GM19193 (cell line): ENCODE data around the gene M1AP.

ENCODE experiments used
- POLR2A ChIP-seq: IDR thresholded peaks from 4 replicates; pipeline ENCODE4 v1.6.1; 2011; ENCODE audit not compliant: insufficient read depth, insufficient read length; ENCODE audit errors: extremely low read depth

M1AP gene

GRCh38 chr2:74625658-74626425, 22.3 kb downstream of the M1AP start:
- TF ChIP-seq POLR2A = no peak

GRCh38 chr2:74620671-74621070, 27.5 kb downstream of the M1AP start:
- no peak for TF ChIP-seq POLR2A

GRCh38 chr2:74619651-74620297, 28.4 kb downstream of the M1AP start:
- TF ChIP-seq POLR2A = no peak

- no peak for TF ChIP-seq POLR2A
Measured at GRCh38 chr2:74618410-74619083, 29.6 kb downstream of the M1AP start.

GRCh38 chr2:74617122-74617521, 31.0 kb downstream of the M1AP start:
- no peak for TF ChIP-seq POLR2A

GRCh38 chr2:74606927-74607326, 41.2 kb downstream of the M1AP start:
- TF ChIP-seq POLR2A = no peak

- no peak for TF ChIP-seq POLR2A
Measured at GRCh38 chr2:74603282-74604000, 44.7 kb downstream of the M1AP start.

GRCh38 chr2:74602586-74603281, 45.4 kb downstream of the M1AP start:
- TF ChIP-seq POLR2A = no peak

GRCh38 chr2:74599676-74600075, 48.5 kb downstream of the M1AP start:
- TF ChIP-seq POLR2A = no peak

- TF ChIP-seq POLR2A = no peak
Measured at GRCh38 chr2:74597410-74597809, 50.7 kb downstream of the M1AP start.

GRCh38 chr2:74596584-74596983, 51.5 kb downstream of the M1AP start:
- TF ChIP-seq POLR2A = no peak

GRCh38 chr2:74593826-74594772, 54.0 kb downstream of the M1AP start:
- no peak for TF ChIP-seq POLR2A

- TF ChIP-seq POLR2A = no peak
Measured at GRCh38 chr2:74588664-74589063, 59.5 kb downstream of the M1AP start.
